AG04449 (cell line): ENCODE results near the gene CORO6.

Experiments
- CTCF ChIA-PET: fragments of 350-600 bp; formaldehyde crosslinking; extraction: SDS; loops from one replicate; lab custom pipeline; 2021; ENCODE audit warnings: antibody characterized with exemption; lab: Yijun Ruan, JAX
- POLR2A ChIA-PET: fragments of 400-600, 350-600 bp; formaldehyde crosslinking; extraction: SDS; loops from one replicate; lab custom pipeline; 2020; ENCODE audit warnings: antibody characterized with exemption, inconsistent platforms; lab: Yijun Ruan, JAX
- DNase-seq: peaks from one replicate; pipeline ENCODE4 v3.0.0-alpha.2; 2010; ENCODE audit warnings: low read depth, low spot score
- H3K4me3 ChIP-seq: 2 replicates; pipeline ENCODE4 v1.5.1; 2011; ENCODE audit warnings: low read depth, mild to moderate bottlenecking, control low read depth, low read length
- CTCF ChIP-seq: IDR thresholded peaks from one replicate; pipeline ENCODE4 v1.5.1; 2011; ENCODE audit warnings: mild to moderate bottlenecking, moderate library complexity, low read length, control low read depth, inconsistent platforms; ENCODE audit not compliant: insufficient read depth; ENCODE audit errors: missing control alignments

Gene CORO6

GRCh38 chr17:29623283-29623647 lies 553 bp upstream of the CORO6 start:
- CTCF ChIA-PET = interaction anchor here (0.7 to 12.9 kb wide), 5 partner anchors 9 to 156 kb away, joined by 3 to 76 read pairs (median 25); no protein-coding TSS in a partner anchor
- no peak for TF ChIP-seq CTCF
- peak overlapping the region; percentile 79; the same call in 1 of the 2 replicates for H3K4me3 ChIP-seq
- no peak for DNase-seq
- POLR2A ChIA-PET = interaction anchor here (1.1 kb wide), 1 partner anchor 202 kb away, joined by 4 read pairs; no protein-coding TSS in a partner anchor

- no peak for TF ChIP-seq CTCF
- ChIA-PET POLR2A (interaction anchor here (0.6 kb wide), 1 partner anchor 141 kb away, joined by 3 read pairs; no protein-coding TSS in a partner anchor), CTCF (interaction anchor here (0.7 to 12.9 kb wide), 7 partner anchors 7 to 471 kb away, joined by 3 to 210 read pairs (median 25); no protein-coding TSS in a partner anchor)
- DNase-seq = no peak
- H3K4me3 ChIP-seq = peak overlapping the region; percentile 79
Observed at GRCh38 chr17:29621751-29622194, 939 bp downstream of the CORO6 start.

GRCh38 chr17:29620779-29621500 lies 1.8 kb downstream of the CORO6 start:
- POLR2A ChIA-PET = interaction anchor here (0.6 kb wide), 1 partner anchor 141 kb away, joined by 3 read pairs; no protein-coding TSS in a partner anchor
- CTCF ChIA-PET = interaction anchor here (0.7 to 12.9 kb wide), 9 partner anchors 7 to 472 kb away, joined by 3 to 210 read pairs (median 6); no protein-coding TSS in a partner anchor
- no peak for DNase-seq
- H3K4me3 ChIP-seq = no peak overlapping the region; the same call in 1 of the 2 replicates
- no peak for TF ChIP-seq CTCF

GRCh38 chr17:29620271-29620670 lies 2.4 kb downstream of the CORO6 start:
- POLR2A ChIA-PET = no interaction called here
- CTCF ChIA-PET = interaction anchor here (1.4 to 12.9 kb wide), 7 partner anchors 19 to 250 kb away, joined by 3 to 210 read pairs (median 6); no protein-coding TSS in a partner anchor
- TF ChIP-seq CTCF = no peak
- no peak overlapping the region for H3K4me3 ChIP-seq
- no peak for DNase-seq

GRCh38 chr17:29619251-29619650 lies 3.5 kb downstream of the CORO6 start:
- ChIA-PET CTCF (interaction anchor here (0.7 to 12.9 kb wide), 13 partner anchors 11 to 474 kb away, joined by 3 to 210 read pairs (median 6); partner anchors contain the start of gene ANKRD13B), POLR2A (no interaction called here)
- no peak overlapping the region for H3K4me3 ChIP-seq
- no peak for DNase-seq
- TF ChIP-seq CTCF = peak; percentile 49
